ENCODE results near the gene HMGN5.

DNA sequence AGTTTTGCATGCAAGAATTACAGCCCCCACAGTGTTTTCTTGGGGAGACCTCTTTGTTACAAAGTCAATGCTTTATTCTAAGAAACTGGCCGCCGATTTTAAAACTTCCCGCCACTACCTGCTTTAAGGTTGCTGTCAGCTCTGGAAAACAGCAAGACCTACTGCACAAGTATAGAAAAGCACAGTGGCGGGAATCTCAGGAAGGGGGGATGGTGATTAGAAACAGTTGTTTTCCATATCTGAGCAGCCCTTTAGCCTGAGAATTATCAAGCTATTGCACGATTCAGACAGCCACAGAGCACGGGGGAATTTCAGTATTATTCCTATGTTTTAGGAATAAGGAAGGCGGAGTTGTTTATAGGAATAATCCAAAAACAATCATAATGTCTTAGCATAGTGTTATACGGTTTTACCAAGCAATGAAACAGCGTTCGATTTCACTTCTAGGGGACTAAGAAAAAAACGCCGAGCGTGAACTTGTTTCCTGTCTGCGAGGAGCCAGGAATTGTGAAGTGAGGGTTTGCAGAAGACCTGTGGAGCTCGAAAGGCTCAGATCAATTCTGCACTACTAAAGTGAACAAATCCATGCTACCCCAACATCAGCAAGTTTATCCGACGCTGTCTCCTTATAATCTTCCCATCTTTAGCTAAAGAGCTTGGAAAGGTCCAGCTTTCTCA lies 81.3 kb downstream of the HMGN5 start:
- TF ChIP-seq, protein P1, sequence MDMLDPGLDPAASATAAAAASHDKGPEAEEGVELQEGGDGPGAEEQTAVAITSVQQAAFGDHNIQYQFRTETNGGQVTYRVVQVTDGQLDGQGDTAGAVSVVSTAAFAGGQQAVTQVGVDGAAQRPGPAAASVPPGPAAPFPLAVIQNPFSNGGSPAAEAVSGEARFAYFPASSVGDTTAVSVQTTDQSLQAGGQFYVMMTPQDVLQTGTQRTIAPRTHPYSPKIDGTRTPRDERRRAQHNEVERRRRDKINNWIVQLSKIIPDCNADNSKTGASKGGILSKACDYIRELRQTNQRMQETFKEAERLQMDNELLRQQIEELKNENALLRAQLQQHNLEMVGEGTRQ (CRISPR knock-in tag; IDR thresholded peaks at IDR 0.05), result no peak
- TF ChIP-seq CTCF (IDR thresholded peaks at IDR 0.05) (no peak), TCF7 (CRISPR knock-in tag; IDR thresholded peaks at IDR 0.05; ENCODE audit: low read depth) (no peak), PRDM15 (CRISPR knock-in tag; IDR thresholded peaks at IDR 0.05) (no peak), ZBTB43 (CRISPR knock-in tag; IDR thresholded peaks at IDR 0.05) (no peak), IRF2 (CRISPR knock-in tag; IDR thresholded peaks at IDR 0.05; ENCODE audit: borderline replicate concordance, low read depth) (no peak), KAT7 (CRISPR knock-in tag; IDR thresholded peaks at IDR 0.05; ENCODE audit: borderline replicate concordance) (no peak), ZNF121 (CRISPR knock-in tag; IDR thresholded peaks at IDR 0.05) (no peak), FOXP4 (CRISPR knock-in tag; IDR thresholded peaks at IDR 0.05) (no peak), ZNF232 (CRISPR knock-in tag; IDR thresholded peaks at IDR 0.05) (no peak), ESRRA (CRISPR knock-in tag; IDR thresholded peaks at IDR 0.05; ENCODE audit: borderline replicate concordance) (no peak), NR3C1 (CRISPR knock-in tag; conservative IDR thresholded peaks at IDR 0.05; ENCODE audit: low read depth) (no peak), ELF4 (CRISPR knock-in tag; IDR thresholded peaks at IDR 0.05; ENCODE audit: low read depth) (no peak)
- TF ChIP-seq, protein P2, sequence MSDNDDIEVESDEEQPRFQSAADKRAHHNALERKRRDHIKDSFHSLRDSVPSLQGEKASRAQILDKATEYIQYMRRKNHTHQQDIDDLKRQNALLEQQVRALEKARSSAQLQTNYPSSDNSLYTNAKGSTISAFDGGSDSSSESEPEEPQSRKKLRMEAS (CRISPR knock-in tag; IDR thresholded peaks at IDR 0.05), result no peak

Measured in WTC11 (cell line).